Karpas-422 (cell line): ENCODE results near the gene ITPRID2. TPM values are rescaled to one million over a fixed set of nuclear protein-coding genes. Genes with fewer than 3 reads are reported as not detected.
A peak's percentile ranks its signal among the peaks of the same experiment; 100 is the strongest.
"Not testable (repeated sequence)": the region's sequence is repeated elsewhere in the genome, so short reads cannot be mapped to it uniquely, and the experiment has no call there.

Experiments used
- DNase-seq: peaks from one replicate; pipeline ENCODE4 v3.0.0-alpha.2; 2015
- H2AFZ ChIP-seq: fragments of 200-600 bp; sonication (generic); 2 replicates; pipeline ENCODE4 v1.6.1; 2014; ENCODE audit warnings: antibody characterized with exemption, low read length, mixed read lengths
- H3K27ac ChIP-seq: fragments of 200-600 bp; sonication (generic); 2 replicates; pipeline ENCODE4 v1.5.1; 2014; ENCODE audit warnings: mild to moderate bottlenecking, low read length, moderate library complexity
- H3K27me3 ChIP-seq: fragments of 200-600 bp; sonication (generic); 2 replicates; pipeline ENCODE4 v1.6.1; 2014; ENCODE audit warnings: low read length, mixed read lengths
- H3K36me3 ChIP-seq: fragments of 200-600 bp; sonication (generic); 2 replicates; pipeline ENCODE4 v1.6.1; 2014; ENCODE audit warnings: low read length, mixed read lengths; ENCODE audit not compliant: insufficient read depth
- H3K4me1 ChIP-seq: fragments of 200-600 bp; sonication (generic); 2 replicates; pipeline ENCODE4 v1.6.1; 2014; ENCODE audit warnings: mild to moderate bottlenecking, low read length, mixed read lengths
- H3K4me2 ChIP-seq: fragments of 200-600 bp; sonication (generic); 2 replicates; pipeline ENCODE4 v1.6.1; 2014; ENCODE audit warnings: low read length, low read depth, mild to moderate bottlenecking; ENCODE audit not compliant: poor library complexity, severe bottlenecking
- H3K4me3 ChIP-seq: fragments of 200-600 bp; sonication (generic); 2 replicates; pipeline ENCODE4 v1.5.1; 2014; ENCODE audit warnings: mild to moderate bottlenecking, antibody characterized with exemption, low read length, mixed read lengths
- H3K79me2 ChIP-seq: fragments of 200-600 bp; sonication (generic); 2 replicates; pipeline ENCODE4 v1.6.1; 2014; ENCODE audit warnings: mild to moderate bottlenecking, low read length, mixed read lengths
- H3K9ac ChIP-seq: fragments of 200-600 bp; sonication (generic); 2 replicates; pipeline ENCODE4 v1.6.0; 2014; ENCODE audit warnings: low read length
- H3K9me2 ChIP-seq: fragments of 200-600 bp; sonication (generic), shearing (Covaris generic); replicated peaks from 2 replicates; pipeline ENCODE4 v1.6.0; 2014; ENCODE audit warnings: mild to moderate bottlenecking, low read length, moderate library complexity; ENCODE audit not compliant: insufficient read depth
- H3K9me3 ChIP-seq: fragments of 300-700, 200-600 bp; sonication (generic); 2 replicates; pipeline ENCODE4 v1.6.1; 2014; ENCODE audit warnings: low read length, mixed read lengths
- H4K20me1 ChIP-seq: fragments of 200-600 bp; sonication (generic); 2 replicates; pipeline ENCODE4 v1.6.1; 2014; ENCODE audit warnings: mild to moderate bottlenecking, antibody characterized with exemption, low read length, low read depth; ENCODE audit not compliant: insufficient read depth
- total RNA-seq: library from RNA; depleted of rRNA; stranded (reverse); fragments of >200 nt; shearing (Covaris generic); gene quantifications from 2 replicates; pipeline ENCODE4 v1.2.3, GENCODE V29; 2014; ENCODE audit warnings: low replicate concordance

The ITPRID2 gene
- total RNA-seq, 1 experiment from 2014 or later, result 136 TPM

GRCh38 chr2:181961167-181961566 lies 69.6 kb downstream of the ITPRID2 start:
- H3K4me2 ChIP-seq, H3K4me1 ChIP-seq: not testable (repeated sequence)
- DNase-seq, result peak; percentile 50

GRCh38 chr2:181962142-181962541 lies 70.6 kb downstream of the ITPRID2 start:
- Histone ChIP-seq H3K27me3 (no peaks in the 10 kb centered on the region), H3K9me3 (no peaks in the 10 kb centered on the region), H3K9ac (no peak overlapping the region), H3K4me2 (no peak overlapping the region), H3K4me3 (no peak overlapping the region), H3K4me1 (no peaks in the 10 kb centered on the region), H3K79me2 (no peaks in the 10 kb centered on the region), H3K27ac (no peak overlapping the region), H3K36me3 (no peaks in the 10 kb centered on the region), H4K20me1 (no peaks in the 10 kb centered on the region), H2AFZ (no peak overlapping the region), H3K9me2 (no peaks in the 10 kb centered on the region)
- no peak for DNase-seq

More at GRCh38 chr2:181961167-181961566, 69.6 kb downstream of the ITPRID2 start:
- not testable (repeated sequence) for H3K4me3 ChIP-seq, H3K27me3 ChIP-seq, H2AFZ ChIP-seq, H3K9me3 ChIP-seq, H4K20me1 ChIP-seq, H3K9ac ChIP-seq, H3K9me2 ChIP-seq, H3K79me2 ChIP-seq, H3K27ac ChIP-seq, H3K36me3 ChIP-seq

- Histone ChIP-seq H3K79me2 (no peaks in the 10 kb centered on the region), H3K9me2 (no peaks in the 10 kb centered on the region), H3K27me3 (no peaks in the 10 kb centered on the region), H4K20me1 (no peaks in the 10 kb centered on the region), H3K27ac (no peak overlapping the region), H3K9ac (no peak overlapping the region), H3K36me3 (no peaks in the 10 kb centered on the region), H3K4me3 (no peak overlapping the region), H2AFZ (no peak overlapping the region), H3K9me3 (no peaks in the 10 kb centered on the region), H3K4me2 (no peak overlapping the region), H3K4me1 (no peaks in the 10 kb centered on the region)
- DNase-seq, result no peak
Observed at GRCh38 chr2:181970160-181970794, 78.7 kb downstream of the ITPRID2 start.

DNA sequence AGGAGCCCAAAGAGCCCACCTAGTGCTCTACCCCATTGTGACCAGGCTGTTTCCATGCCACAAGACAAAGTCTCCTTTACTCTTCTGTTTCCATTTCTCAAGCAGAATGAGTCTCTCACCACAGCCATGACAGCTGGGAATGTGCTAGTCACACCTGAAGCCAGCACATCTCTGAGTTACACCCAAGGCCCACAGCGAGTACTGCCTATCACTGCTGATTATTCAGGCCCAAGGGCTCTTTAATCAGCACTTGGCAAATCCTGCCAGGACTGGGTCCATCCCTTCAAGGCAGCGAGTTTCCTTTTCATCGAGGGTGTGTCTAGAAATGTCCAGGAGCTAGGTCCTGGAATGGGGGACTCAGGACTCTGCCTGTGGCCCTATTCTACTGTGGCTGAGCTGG lies 79.5 kb downstream of the ITPRID2 start:
- Histone ChIP-seq H4K20me1 (no peaks in the 10 kb centered on the region), H3K9ac (no peak overlapping the region), H3K27ac (no peak overlapping the region), H3K4me3 (no peak overlapping the region), H3K27me3 (no peaks in the 10 kb centered on the region), H3K9me3 (no peaks in the 10 kb centered on the region), H2AFZ (no peak overlapping the region), H3K4me1 (no peaks in the 10 kb centered on the region), H3K79me2 (no peaks in the 10 kb centered on the region), H3K4me2 (no peak overlapping the region), H3K9me2 (no peaks in the 10 kb centered on the region), H3K36me3 (no peaks in the 10 kb centered on the region)
- DNase-seq, result no peak

- H3K36me3 ChIP-seq, result no peaks in the 10 kb centered on the region
- H2AFZ ChIP-seq, result no peak overlapping the region
- no peak overlapping the region for H3K4me3 ChIP-seq
- H3K27me3 ChIP-seq, result no peaks in the 10 kb centered on the region
- H3K9me3 ChIP-seq, result no peaks in the 10 kb centered on the region
- no peaks in the 10 kb centered on the region for H3K9me2 ChIP-seq
- H3K4me2 ChIP-seq, result no peak overlapping the region
- no peaks in the 10 kb centered on the region for H4K20me1 ChIP-seq
- no peak overlapping the region for H3K9ac ChIP-seq
- H3K4me1 ChIP-seq, result no peaks in the 10 kb centered on the region
- H3K27ac ChIP-seq, result no peak overlapping the region
- no peak for DNase-seq
- H3K79me2 ChIP-seq, result no peaks in the 10 kb centered on the region
Observed at GRCh38 chr2:181972431-181973170, 81.1 kb downstream of the ITPRID2 start.

DNA sequence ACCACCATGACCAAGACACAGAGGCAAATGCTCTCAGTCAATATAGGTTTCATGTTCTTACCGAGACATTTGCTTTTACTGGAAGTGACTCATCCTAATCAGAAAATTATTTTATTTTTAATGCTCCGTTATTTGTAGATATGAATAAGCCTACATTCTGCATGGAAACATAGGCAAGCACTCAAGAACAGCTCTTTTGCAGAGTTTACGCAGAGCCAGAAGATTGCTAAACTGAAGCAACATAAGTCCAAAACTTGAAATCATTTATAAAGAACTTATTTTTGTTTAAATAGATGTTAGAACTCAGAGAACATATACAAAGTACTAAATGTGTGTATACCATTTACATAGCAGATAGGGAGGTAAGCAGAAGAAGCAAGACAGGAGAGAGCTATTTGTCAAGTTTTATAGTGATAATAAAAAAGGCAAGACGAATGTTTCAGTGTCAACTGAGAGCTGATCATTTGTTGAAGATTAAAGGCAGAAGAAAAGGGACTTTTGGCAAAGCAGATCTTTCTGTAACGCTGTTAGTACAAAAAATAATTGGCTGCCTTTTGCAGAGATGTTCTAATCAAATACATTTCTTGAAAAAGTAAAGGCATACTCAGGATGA lies 81.7 kb downstream of the ITPRID2 start:
- H3K9ac ChIP-seq, result no peak overlapping the region
- no peaks in the 10 kb centered on the region for H3K9me3 ChIP-seq
- H3K4me3 ChIP-seq, result no peak overlapping the region
- DNase-seq, result no peak
- H3K79me2 ChIP-seq, result no peaks in the 10 kb centered on the region
- no peak overlapping the region for H3K27ac ChIP-seq
- no peaks in the 10 kb centered on the region for H4K20me1 ChIP-seq
- no peaks in the 10 kb centered on the region for H3K4me1 ChIP-seq
- H3K9me2 ChIP-seq, result no peaks in the 10 kb centered on the region
- H2AFZ ChIP-seq, result no peak overlapping the region
- H3K27me3 ChIP-seq, result no peaks in the 10 kb centered on the region
- H3K4me2 ChIP-seq, result no peak overlapping the region
- H3K36me3 ChIP-seq, result no peaks in the 10 kb centered on the region

DNA sequence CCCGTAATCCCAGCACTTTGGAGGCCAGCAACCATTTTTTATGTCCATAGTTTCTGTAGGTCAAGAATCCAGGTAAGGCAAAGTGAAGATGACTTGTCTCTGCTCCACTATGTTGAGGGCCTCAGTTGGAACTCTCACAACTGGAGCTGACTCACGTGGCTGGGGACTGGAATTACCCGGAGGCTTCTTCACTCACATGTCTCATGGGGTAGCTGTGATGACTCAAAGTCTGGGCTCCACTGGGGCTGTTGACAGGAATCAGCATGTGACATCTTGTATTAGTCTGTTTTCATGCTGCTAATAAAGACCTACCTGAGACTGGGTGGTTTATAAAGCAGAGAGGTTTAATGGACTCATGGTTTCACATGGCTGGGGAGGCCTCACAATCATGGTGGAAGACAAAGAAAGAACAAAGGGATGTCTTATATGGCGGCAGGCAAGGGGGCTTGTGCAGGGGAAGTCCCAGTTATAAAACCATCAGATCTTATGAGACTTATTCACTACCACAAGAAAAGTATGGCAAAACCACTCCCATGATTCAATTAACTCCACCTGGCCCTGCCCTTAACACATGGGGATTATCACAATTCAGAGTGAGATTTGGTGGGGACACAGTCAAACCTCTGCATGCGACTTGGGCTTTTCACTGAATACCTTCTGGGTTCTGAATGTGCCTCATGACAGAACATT lies 86.3 kb downstream of the ITPRID2 start:
- Histone ChIP-seq H3K4me2 (no peak overlapping the region), H2AFZ (no peak overlapping the region), H3K27ac (no peak overlapping the region), H3K9ac (no peak overlapping the region), H3K79me2 (no peaks in the 10 kb centered on the region), H3K4me3 (no peak overlapping the region), H3K9me3 (no peaks in the 10 kb centered on the region), H4K20me1 (no peaks in the 10 kb centered on the region), H3K9me2 (no peaks in the 10 kb centered on the region), H3K4me1 (no peaks in the 10 kb centered on the region), H3K27me3 (no peaks in the 10 kb centered on the region), H3K36me3 (no peaks in the 10 kb centered on the region)
- DNase-seq, result no peak
